HL-60/S4 treated with phorbol 12-myristate 13-acetate at 8.2 ng/mL for 4 days and 3 days (cell line): ENCODE results near the gene TWSG1.
"Not testable (repeated sequence)": the region's sequence is repeated elsewhere in the genome, so short reads cannot be mapped to it uniquely, and the experiment has no call there.

ENCODE experiments used
- in situ Hi-C: fragments of 300-500 bp; cut with MboI; formaldehyde crosslinking; loops from 2 replicates; pipeline ENCODE4 v1.15.0; 2022; ENCODE audit warnings: low sequenced_read_pairs

Gene TWSG1

DNA sequence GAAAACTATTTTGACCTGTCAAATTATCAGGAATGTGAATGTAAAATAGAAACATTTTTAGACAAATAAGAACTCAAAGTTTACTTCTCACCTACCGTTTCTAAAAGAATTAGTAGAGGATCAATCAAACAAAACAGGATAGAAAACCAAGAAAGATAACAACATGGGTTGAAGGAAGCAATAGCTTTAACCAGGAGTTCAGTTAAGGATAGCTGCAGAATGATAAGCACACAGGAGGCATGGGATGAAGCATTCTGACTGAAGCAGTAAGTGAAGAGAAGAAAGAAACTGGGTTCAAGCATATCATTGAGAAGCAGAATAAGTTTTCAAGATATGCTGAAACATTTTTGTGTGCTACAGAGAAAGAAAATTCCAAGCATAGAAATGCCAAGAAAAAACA is 52.3 kb downstream of the TWSG1 start:
- in situ Hi-C loops, result loop anchor here (25.0 kb wide), 1 partner anchor 100 kb away; the partner anchor contains the start of gene RALBP1

DNA sequence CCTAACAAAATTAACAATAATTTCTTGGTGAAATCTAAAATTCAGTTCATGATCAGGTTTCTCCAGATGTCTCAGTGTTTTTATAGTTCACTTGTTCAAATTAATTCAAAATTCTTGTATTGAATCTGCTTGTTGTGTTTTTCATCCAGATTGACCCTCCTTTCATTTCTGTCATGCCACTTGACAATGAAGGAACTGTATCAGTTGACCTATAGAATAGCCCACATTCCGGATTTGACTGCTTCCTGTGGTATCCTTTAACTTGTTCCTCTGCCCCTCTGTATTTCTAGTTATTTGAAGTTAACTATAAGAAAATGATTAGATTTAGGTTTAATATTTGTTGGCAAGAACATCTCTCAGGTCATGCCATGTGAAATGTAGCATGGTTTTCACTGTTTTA is 53.3 kb downstream of the TWSG1 start:
- in situ Hi-C loops, result loop anchor here (25.0 kb wide), 1 partner anchor 99 kb away; the partner anchor contains the start of gene RALBP1

DNA sequence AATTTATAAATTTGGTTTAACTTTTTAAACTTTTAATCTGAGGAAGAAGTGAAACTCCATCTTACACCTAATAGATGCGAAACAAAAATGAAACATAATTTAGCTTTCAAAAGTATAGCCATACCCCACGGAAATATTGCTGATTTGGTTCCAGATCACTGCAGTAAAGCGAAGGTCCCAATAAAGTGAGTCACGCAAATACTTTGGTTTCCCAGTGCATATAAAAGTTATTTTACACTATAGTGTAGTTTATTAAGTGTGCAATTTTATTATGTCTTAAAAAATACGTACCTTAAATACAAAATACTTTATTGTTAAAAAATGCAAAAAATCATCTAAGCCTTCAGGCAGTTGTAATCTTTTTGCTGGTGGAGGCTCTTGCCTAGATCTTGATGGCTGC is 55.1 kb downstream of the TWSG1 start:
- in situ Hi-C loops, result loop anchor here (25.0 kb wide), 1 partner anchor 98 kb away; the partner anchor contains the start of gene RALBP1

DNA sequence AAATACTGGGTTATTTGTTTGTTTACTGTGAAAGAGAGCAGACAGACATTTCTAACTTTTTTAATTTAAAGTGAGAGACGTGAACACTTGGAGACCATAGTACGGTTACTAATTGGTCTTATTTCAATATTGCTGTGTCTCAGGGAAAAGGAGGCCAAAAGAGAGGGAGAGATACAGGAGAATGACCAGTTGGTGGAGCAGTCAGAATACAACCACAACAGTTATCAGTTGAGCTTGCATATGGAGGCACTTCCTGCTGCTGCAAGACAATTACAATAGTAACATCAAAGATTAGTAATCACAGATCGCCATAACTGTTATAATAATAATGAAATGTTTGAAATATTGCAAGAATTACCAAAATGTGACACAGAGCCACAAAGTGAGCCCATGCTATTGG is 58.2 kb downstream of the TWSG1 start:
- in situ Hi-C loops, result loop anchor here (25.0 kb wide), 1 partner anchor 95 kb away; the partner anchor contains the start of gene RALBP1

DNA sequence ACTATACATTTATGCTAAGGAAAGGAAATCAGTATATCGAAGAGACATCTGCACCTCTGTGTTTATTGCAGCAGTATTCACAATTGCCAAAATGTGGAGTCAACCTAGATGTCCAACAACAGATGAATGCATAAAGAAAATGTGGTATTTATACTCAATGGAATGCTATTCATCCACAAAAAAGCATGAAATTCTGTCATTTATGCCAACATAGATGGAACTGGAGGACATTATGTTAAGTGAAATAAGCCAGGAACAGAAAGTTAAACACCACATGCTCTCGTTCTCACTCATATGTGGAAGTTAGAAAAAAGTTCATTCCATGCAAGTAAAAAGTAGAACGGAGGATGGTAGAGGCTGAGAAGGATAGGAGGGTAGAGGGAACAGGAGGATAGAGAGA is 59.5 kb downstream of the TWSG1 start:
- in situ Hi-C loops, result loop anchor here (25.0 kb wide), 1 partner anchor 93 kb away; the partner anchor contains the start of gene RALBP1

DNA sequence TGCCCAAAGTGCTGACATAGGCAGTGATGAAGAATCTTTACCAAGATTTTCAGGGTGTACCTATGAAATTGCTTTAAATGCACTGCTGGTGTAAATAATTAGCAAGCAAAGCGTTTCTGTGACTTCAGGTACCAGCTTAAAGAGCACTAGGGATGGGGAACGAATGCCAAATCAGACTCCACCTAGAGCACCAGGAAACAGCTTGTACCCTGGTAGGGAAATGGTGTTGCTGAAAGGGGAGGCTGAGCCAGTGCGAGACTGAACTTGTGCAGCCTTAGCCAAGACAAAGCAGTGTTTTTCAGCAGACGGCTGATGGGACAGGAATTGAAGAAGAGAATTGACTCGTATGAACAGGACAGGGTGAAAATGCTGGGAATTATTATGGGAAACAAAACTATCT is 65.6 kb downstream of the TWSG1 start:
- in situ Hi-C loops, result no loop called here

DNA sequence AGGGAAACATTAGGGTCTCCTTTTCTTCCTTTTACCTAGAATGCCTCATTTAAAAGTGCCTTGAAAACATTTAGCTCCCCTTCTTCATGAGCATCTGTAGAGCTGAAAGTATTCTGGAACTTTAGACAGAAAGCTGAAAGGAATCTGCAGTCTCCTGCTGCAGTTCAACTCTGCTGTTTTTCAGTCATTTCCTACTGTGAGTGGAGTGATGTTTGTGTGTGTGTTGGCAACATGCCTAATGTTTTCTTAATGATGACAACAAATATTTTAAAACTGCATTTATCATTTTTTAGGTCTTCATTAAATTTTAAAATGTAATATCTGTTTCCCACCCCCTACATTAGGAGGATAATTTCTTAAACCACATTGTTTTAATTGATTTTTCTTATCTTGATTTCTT is 66.6 kb downstream of the TWSG1 start:
- in situ Hi-C loops, result no loop called here

DNA sequence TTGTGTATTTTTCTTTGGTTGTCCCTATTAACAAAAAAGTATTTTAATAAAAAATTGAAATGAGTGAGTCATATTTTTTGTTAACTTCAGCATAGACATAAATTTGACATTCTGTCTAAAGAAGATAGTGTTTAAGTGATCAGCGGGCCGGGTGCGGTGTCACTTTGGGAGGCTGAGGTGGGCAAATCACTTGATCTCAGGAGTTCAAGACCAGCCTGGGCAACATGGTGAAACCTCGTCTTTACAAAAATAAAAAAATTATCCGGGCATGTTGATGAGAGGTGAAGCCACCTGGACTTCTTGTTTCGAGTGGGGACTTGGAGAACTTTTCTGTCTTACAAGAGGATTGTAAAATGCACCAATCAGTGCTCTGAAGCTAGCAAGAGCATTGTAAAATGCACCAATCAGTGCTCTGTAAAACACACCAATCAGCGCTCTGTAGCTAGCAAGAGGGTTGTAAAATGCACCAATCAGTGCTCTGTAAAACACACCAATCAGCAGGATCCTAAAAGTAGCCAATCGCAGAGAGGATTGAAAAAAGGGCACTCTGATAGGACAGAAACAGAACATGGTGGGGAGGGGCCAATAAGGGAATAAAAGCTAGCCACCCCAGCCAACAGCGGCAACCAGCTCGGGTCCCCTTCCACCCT is 67.9 kb downstream of the TWSG1 start:
- in situ Hi-C loops, result not testable (repeated sequence)

DNA sequence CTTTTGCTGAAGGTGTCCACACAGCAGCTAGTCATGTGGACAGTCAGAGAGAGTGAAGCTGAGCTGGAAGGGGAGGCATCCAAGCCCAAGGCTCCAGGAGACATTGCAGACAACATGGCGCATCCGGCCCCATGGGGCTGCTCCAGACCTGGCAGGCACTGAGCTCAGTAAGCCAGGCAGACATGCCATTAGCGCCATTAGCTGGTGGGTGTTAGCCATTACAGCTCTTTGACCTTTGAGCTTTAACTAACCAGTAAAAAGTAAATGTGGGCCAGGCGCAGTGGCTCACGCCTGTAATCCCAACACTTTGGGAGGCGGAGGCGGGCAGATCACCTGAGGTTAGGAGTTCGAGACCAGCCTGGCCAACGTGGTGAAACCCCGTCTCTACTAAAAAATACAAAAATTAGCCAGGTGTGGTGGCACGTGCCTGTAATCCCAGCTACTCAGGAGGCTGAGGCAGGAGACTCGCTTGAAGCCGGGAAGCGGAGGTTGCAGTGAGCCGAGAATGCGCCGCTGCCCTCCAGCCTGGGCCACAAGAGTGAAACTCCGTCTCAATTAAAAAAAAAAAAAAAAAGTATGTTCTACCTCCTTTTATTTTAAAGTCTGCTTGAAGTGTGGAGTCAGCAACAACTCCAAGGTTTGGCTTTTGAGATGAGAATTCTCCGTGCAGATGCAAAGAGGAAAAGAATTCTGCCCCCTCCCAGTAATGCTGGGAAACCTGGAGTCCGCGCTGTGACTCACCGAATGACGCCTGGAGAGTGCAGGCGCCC is 69.4 kb downstream of the TWSG1 start:
- in situ Hi-C loops, result no loop called here

DNA sequence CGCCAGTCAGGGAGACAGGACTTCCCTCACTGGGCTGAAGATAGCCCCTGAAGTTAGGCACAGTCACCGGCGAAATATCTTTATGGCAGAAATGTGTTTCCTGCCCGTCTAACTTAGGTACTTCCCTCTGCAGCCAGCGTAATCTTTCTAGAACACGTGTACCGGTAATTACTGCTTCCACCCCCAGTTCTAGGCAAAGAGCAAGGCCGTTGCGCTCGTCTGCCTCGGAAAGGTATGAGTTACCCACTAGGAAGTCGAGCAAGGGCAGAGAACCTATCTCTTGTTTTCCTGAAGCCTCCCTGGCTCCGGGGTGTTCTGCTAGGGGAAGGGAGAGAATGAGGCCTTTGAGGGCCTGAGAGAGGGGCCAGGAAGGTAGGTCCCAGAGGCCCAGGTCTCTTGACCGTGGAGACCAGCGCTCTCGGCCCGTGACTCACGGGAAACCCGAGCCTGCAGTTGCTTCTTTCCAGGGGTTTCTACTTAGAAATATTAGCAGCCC is 70.0 kb downstream of the TWSG1 start:
- in situ Hi-C loops, result no loop called here

DNA sequence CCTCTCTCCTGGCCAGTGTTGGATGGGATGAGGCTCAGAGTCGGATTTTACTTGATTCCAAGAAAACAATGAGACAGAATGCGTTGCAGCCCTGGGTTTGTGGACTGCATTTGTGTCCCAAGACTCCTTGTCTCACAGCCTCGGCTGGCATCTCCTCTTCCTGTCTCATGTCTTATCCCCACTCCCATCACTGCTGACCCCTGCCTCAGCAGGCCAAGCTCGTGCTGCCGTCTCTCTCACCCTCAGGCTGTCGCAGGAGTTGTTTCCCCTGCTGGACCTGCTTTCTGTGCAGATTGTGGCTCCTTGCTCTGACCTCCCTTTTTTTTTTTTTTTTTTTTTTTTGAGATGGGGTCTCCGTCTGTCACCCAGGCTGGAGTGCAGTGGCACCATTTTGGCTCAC is 70.6 kb downstream of the TWSG1 start:
- in situ Hi-C loops, result no loop called here

DNA sequence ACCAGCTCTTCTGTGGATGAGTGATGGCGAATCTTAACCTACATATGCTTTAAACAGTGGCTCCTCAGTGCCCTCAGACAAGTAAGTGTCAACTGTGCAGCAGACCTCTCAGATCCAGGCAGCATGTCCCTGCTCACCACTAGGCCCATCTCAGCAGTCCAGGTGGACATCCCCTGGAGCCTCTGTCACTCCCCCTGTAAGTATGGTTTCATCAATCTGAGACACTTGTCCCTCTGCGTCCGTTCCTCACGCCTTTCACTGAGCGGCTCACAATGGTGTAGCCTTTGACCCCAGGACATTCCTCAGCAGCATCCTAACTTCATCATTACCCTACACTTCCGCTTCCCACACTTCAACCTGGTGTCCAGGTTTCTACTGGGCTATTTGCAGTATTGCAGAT is 71.4 kb downstream of the TWSG1 start:
- in situ Hi-C loops, result no loop called here

DNA sequence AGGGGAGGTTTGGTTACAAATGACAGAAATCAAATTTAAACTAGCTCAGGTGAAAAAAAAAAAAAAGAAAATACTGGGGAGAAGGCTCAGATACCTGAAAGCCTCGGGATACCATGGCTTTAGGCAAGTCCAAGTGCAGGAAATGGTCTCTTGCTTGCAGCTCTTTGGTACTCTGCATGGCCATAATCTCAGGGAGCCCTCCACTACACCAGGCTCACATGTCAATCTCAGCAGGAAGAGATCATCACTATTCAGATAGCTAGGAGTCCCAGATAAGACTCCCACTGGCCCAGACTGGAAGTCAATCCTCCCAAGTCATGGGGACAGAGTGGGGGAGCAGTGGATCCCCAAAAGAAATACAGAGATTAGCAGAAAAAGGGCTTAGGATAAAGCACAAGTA is 75.9 kb downstream of the TWSG1 start:
- in situ Hi-C loops, result no loop called here

DNA sequence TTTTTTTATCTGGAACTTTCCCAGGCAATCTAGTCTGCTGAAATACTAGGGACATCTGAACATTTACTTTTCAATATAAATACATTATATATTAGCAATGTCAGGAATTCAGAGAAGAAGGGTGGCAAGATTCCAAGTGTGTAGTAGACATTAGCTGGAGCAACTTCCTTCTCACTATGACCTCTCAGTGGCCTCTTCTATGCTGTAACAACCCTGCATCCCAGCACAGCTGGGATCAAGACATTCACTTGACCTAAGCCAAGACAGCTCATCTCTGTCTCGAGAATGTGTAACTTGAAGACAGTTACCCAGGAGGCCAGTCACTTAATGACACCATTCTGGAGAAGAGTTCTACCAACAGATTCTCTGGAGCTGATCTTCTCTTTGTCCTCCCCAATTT is 79.0 kb downstream of the TWSG1 start:
- in situ Hi-C loops, result no loop called here

DNA sequence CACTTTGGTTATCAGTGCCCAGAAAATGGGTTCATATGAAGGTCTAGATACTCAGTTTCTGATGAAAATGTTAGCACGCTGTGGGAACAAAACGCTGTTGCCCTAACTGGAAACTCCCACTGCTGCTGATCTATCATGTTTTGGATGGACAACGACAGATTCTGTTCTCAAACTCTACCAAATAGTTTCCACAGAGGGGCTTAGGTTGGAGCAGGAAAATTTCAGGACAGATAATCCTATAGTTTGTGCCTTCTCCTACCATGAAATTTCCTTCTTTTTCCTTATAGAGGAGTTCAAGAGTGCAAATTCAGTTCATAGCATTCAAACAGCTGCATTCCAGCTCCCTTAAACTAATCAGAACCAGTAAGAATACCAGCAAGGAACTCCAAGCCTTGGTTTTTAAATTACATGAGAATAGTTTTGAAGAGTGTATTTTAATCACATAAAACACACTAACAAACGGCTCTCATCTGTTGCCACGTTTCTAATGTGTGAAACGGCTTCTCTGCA is 82.0 kb downstream of the TWSG1 start:
- in situ Hi-C loops, result no loop called here

DNA sequence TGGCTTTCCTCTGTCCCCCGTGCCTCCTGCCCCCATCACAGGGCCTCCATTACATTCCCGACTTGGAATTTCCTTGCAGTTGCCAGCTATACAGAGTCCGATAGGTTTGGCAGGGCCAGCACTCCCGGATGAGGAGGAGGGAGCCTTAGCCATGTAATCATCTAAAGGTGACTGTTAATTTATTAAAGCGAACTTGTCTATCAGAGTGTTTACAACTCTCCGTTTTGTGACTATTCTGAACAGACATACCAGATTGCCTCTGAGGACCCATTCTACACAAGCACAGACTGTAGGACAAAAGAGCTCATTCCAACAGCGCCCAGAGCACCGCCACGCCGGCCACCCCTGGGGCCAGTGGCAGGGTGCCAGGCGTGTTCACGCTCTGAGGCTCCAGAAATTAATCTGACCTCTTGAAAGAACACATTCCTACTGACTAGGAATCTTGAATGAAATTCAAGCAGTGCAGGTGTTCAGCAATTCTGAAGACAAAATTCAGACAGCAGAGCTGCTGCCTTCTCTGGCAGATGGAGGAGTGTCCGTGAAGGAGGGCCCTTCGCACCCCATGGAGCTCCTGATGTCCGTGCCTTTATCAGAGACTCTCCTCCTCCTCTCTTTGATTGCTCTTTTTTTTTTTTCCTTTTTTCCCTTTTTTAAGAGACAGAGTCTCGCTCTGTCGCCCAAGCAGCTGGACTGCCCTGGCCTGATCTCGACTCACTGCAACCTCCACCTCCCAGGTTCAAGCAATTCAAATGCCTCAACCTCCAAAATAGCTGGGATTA is 82.7 kb downstream of the TWSG1 start:
- in situ Hi-C loops, result no loop called here

DNA sequence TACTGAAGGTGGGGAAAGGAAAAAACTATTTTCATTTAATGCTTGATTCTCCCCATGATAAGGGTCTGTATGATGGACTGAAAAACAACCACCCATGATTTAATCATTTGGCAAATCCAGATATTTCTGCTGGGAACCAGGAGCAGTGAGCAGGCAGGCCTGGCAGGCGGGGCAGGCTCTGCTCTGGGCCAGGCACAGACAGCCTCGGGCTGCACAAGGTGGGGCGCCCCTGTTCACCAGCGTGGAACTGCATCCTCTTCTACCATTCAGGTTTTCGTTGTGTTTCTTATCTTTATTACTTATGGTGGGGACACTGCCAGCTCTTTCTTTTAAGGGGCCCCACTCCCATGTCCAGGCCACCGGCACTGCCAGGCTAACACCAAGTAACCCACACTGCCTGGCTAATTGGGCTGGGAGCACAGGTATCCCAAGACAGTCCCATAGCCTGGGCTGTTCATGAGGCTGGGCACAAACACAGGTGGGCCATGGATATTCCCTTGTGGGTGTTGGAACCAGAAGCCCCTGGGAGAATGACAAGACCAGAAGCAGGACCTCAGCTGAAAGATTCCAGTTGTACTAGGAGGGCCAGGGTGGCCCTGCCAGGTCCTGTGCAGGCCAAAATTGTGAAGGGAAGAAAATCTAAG is 83.6 kb downstream of the TWSG1 start:
- in situ Hi-C loops, result no loop called here

DNA sequence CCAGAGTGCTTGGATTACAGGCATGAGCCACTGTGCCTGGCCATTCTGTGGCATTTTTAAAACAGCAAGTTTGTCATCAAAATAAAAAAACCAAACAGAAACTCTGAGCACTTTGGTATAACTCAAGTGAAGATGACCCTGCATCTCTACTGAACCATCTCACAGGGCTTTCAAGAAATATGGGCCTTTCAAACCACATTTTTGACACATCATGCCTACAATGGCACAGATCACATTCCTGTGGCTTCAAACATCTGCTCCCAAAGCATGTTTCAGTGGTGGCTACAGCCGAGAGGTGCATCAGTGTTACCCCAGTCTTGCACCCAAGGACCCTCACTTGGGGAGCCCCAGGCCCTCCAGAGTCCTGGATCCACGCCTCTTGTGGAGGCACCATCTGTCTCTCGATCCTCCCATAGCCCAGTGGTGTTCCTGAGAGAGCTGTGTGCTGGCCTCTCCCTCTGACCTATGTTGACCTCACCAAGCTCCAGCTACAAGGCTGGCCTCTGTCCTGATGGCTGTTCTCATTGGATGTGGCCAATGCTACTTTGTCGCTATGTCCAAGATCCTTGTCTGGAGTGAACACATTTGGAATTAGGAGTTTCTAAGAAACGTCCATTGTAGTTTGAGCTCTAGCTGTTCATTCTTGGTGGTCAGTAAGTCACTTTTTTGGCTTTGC is 85.5 kb downstream of the TWSG1 start:
- in situ Hi-C loops, result no loop called here

DNA sequence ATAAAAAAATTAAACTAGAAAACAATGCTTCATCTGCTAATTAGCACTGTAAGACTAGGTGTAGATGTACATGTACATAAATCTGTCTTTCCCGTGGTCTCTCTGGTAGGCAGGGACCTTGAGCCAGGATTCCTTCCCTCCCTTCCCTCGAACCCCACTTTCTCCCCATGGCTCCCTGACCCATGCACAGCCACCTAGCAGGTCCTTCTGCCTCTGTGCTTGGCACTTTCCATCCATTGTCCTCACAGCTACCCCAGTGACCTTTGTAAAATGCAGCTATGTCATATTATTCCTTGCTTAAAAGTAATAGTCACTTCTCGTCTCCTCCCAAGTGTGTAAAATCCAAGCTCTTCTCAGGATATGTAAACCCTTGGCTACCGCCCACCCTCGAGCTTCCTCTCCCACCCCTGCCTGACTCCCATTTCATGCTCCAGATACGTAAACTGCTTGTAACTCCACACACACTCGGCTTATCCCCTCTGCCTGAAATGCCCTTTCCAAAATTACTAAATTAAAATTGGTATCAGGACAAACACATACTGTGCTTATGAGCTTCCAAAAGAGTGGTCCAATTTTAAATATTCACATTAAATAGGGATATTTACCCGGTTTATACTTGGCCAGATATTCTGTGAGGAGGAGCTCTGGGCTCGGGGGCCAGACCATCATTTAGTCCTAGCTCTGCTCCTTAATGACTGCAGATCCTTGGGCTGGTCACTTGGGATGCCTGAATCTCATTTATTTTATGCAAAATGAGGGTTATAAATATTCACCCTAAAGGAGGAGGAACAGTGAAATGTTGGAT is 86.7 kb downstream of the TWSG1 start:
- in situ Hi-C loops, result no loop called here
